Measurements from ENCODE around the gene IRX4.

Gene IRX4

GRCh38 chr5:1850324-1851154 lies 32.2 kb downstream of the IRX4 start:
- DNase-seq (ENCODE audit: extremely low spot score): no peak
- TF ChIP-seq HDGF (IDR thresholded peaks at IDR 0.05; ENCODE audit: borderline replicate concordance) (no peak), BHLHE40 (IDR thresholded peaks at IDR 0.05; ENCODE audit: borderline replicate concordance) (no peak), FOXK2 (IDR thresholded peaks at IDR 0.05) (no peak), LEF1 (IDR thresholded peaks at IDR 0.05; ENCODE audit: borderline replicate concordance) (no peak), FOXM1 (IDR thresholded peaks at IDR 0.05; ENCODE audit: borderline replicate concordance) (no peak), SP1 (IDR thresholded peaks at IDR 0.05) (no peak), CTBP1 (IDR thresholded peaks at IDR 0.05; ENCODE audit: borderline replicate concordance) (no peak), PKNOX1 (IDR thresholded peaks at IDR 0.05) (no peak), TARDBP (IDR thresholded peaks at IDR 0.05) (no peak), SUZ12 (IDR thresholded peaks at IDR 0.05) (no peak), ARNT (IDR thresholded peaks at IDR 0.05) (no peak)
- CTCF ChIA-PET: no interaction called here
- POLR2A ChIA-PET: no interaction called here

DNA sequence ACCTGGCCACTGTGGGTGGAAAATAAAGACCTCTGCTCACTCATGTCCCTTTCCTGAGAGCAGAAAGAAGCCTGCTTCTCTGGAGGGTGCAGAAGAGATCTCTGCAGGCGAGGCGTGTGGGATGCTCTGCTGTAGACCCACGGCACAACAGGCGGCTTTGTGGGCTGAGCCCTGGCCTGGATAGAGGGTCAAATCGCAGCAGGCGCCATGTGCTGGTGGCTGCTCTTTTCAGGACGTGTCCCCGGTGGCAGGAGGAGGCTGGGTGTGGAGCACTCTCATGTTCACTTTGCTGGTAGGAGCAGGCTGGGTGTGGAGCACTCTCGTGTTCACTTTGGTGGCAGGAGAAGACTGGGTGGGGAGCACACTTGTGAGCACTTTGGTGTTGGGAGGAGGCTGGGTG lies 35.1 kb downstream of the IRX4 start:
- TF ChIP-seq ARNT (IDR thresholded peaks at IDR 0.05) (no peak), L3MBTL2 (conservative IDR thresholded peaks at IDR 0.05) (no peak), FOXK2 (IDR thresholded peaks at IDR 0.05) (no peak), HDGF (IDR thresholded peaks at IDR 0.05; ENCODE audit: borderline replicate concordance) (no peak), SUZ12 (IDR thresholded peaks at IDR 0.05) (no peak), TARDBP (IDR thresholded peaks at IDR 0.05) (no peak), FOXM1 (IDR thresholded peaks at IDR 0.05; ENCODE audit: borderline replicate concordance) (no peak), NFRKB (IDR thresholded peaks at IDR 0.05) (no peak), PKNOX1 (IDR thresholded peaks at IDR 0.05) (no peak), LEF1 (IDR thresholded peaks at IDR 0.05; ENCODE audit: borderline replicate concordance) (no peak), FOXA1 (IDR thresholded peaks at IDR 0.05) (no peak), ELF4 (IDR thresholded peaks at IDR 0.05) (no peak), BHLHE40 (IDR thresholded peaks at IDR 0.05; ENCODE audit: borderline replicate concordance) (no peak), SP1 (IDR thresholded peaks at IDR 0.05) (no peak), CTBP1 (IDR thresholded peaks at IDR 0.05; ENCODE audit: borderline replicate concordance) (no peak), ZNF384 (IDR thresholded peaks at IDR 0.05) (no peak)
- no peak for DNase-seq (ENCODE audit: extremely low spot score)
- POLR2A ChIA-PET: no interaction called here
- CTCF ChIA-PET: no interaction called here

DNA sequence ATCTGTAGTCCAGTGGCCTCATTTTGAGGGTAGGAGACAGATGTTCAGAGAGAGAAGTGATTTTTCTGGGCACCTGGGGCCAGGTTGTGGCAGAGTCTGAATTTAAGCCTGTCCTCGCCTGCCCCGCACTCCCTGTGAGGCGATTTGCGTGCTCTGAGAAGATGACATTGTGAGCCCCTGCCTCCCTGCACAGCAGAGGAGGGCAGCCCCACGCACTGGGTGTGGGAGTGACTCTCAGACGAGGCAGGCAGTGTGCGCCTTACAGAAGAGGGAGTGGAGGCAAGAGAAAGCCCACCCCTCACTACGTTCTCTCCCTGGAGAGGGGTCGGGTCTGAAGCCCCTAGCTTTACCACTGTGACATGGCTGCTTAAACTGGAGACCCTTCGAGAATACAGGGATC lies 35.7 kb downstream of the IRX4 start:
- POLR2A ChIA-PET: no interaction called here
- DNase-seq (ENCODE audit: extremely low spot score): no peak
- TF ChIP-seq PKNOX1 (IDR thresholded peaks at IDR 0.05): no peak
- TF ChIP-seq BHLHE40 (IDR thresholded peaks at IDR 0.05; ENCODE audit: borderline replicate concordance): no peak
- TF ChIP-seq L3MBTL2 (conservative IDR thresholded peaks at IDR 0.05): no peak
- TF ChIP-seq SUZ12 (IDR thresholded peaks at IDR 0.05): no peak
- CTCF ChIA-PET: no interaction called here

DNA sequence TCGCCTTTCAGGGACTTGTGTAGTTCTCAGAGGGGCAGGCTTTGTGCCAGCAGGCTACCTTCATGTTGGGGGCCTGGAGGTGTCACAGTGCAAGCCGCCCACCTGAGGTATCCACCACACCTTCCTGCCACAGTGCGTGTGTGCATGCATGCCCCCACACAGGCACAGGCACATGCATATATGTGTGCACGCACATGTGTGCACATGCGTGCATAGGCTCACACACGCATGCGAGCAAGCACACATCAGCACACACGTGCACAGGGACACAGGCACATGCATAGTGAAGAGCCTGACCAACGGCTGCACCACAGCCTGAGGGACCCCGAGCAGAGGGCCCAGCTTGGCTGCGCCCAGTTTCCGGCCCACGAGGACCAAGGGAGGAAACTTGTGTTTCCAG lies 36.1 kb downstream of the IRX4 start:
- DNase-seq (ENCODE audit: extremely low spot score): no peak
- ChIA-PET POLR2A (no interaction called here), CTCF (no interaction called here)
- TF ChIP-seq ZNF384 (IDR thresholded peaks at IDR 0.05): no peak
- TF ChIP-seq PKNOX1 (IDR thresholded peaks at IDR 0.05): no peak
- TF ChIP-seq NFRKB (IDR thresholded peaks at IDR 0.05): no peak
- TF ChIP-seq SUZ12 (IDR thresholded peaks at IDR 0.05): no peak
- TF ChIP-seq HDGF (IDR thresholded peaks at IDR 0.05; ENCODE audit: borderline replicate concordance): no peak
- no peak for TF ChIP-seq FOXK2 (IDR thresholded peaks at IDR 0.05)
- no peak for TF ChIP-seq LEF1 (IDR thresholded peaks at IDR 0.05; ENCODE audit: borderline replicate concordance)
- no peak for TF ChIP-seq ARNT (IDR thresholded peaks at IDR 0.05)
- no peak for TF ChIP-seq ELF4 (IDR thresholded peaks at IDR 0.05)
- no peak for TF ChIP-seq BHLHE40 (IDR thresholded peaks at IDR 0.05; ENCODE audit: borderline replicate concordance)
- no peak for TF ChIP-seq L3MBTL2 (conservative IDR thresholded peaks at IDR 0.05)
- TF ChIP-seq TARDBP (IDR thresholded peaks at IDR 0.05): no peak
- no peak for TF ChIP-seq SP1 (IDR thresholded peaks at IDR 0.05)

- ChIA-PET CTCF (no interaction called here), POLR2A (no interaction called here)
- no peak for DNase-seq (ENCODE audit: extremely low spot score)
- TF ChIP-seq FOXA1 (IDR thresholded peaks at IDR 0.05) (no peak), BHLHE40 (IDR thresholded peaks at IDR 0.05; ENCODE audit: borderline replicate concordance) (no peak), CTBP1 (IDR thresholded peaks at IDR 0.05; ENCODE audit: borderline replicate concordance) (no peak), HDGF (IDR thresholded peaks at IDR 0.05; ENCODE audit: borderline replicate concordance) (no peak), L3MBTL2 (conservative IDR thresholded peaks at IDR 0.05) (no peak), FOXM1 (IDR thresholded peaks at IDR 0.05; ENCODE audit: borderline replicate concordance) (no peak), SUZ12 (IDR thresholded peaks at IDR 0.05) (no peak), LEF1 (IDR thresholded peaks at IDR 0.05; ENCODE audit: borderline replicate concordance) (no peak), TARDBP (IDR thresholded peaks at IDR 0.05) (no peak), ELF4 (IDR thresholded peaks at IDR 0.05) (no peak), FOXK2 (IDR thresholded peaks at IDR 0.05) (no peak), SP1 (IDR thresholded peaks at IDR 0.05) (no peak), ARNT (IDR thresholded peaks at IDR 0.05) (no peak)
Observed at GRCh38 chr5:1845696-1846095, 37.0 kb downstream of the IRX4 start.
